HG02970 (cell line): ENCODE measurements around the gene UBTD1.
"Not testable (repeated sequence)": the region's sequence is repeated elsewhere in the genome, so short reads cannot be mapped to it uniquely, and the experiment has no call there.

Source experiments
- ATAC-seq: cut with Tn5 transposase; IDR thresholded peaks from one replicate; pipeline ENCODE4 v1.9.1; 2021; ENCODE audit warnings: mild to moderate bottlenecking, moderate library complexity, moderate number of reproducible peaks; ENCODE audit not compliant: unreplicated experiment, low FRiP score

The UBTD1 gene

GRCh38 chr10:97554336-97554735 is 55.6 kb downstream of the UBTD1 start:
- not testable (repeated sequence) for ATAC-seq

DNA sequence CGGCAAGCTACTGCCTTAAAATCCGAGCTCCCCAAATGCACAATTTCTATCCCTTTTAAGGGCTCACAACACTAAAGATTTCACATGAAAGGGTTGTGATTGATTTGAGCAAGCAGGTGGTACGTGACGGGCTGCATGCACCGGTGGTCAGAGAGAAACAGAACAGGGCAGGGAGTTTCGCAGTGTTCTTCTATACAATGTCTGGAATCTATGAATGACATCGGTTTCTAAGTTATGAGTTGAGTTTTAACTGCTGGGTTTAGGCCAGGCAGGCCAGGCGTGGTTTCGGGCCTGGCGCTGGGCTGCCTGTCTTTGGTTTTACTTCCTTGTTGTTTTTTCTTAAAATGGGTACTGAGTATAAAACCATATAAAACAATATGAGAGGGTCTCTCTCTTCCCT is 56.8 kb downstream of the UBTD1 start:
- ATAC-seq: not testable (repeated sequence)

DNA sequence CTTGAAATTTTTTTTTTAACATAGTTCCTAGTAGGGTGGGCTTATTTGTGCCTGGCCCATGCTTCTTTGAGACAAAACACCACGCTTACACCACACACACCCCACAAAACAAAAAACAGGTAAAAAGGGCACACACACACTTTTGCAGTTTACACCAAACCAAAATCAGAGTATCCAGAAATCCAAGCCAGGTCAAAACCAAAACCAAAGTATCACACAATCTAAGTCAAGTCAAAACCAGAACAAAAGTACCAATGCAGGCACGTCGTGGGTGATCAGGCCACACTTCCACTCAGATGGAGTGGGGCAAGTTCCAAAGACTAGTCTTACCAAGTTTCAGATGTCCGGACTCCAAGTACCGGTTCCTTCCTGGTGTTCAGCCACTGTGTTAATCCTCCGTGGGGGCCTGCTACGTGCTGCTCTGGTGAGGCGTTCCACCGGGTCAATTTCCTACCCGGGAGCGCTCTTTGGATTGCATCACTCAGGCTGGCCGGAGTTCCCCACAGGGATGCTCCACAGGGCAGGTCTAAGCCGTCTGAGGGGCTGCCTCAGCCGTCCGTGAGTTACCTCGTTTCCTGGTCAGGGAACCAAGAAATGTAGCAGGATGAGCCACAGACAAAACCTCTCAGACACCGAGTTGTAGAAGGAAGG is 62.1 kb downstream of the UBTD1 start:
- ATAC-seq: not testable (repeated sequence)

DNA sequence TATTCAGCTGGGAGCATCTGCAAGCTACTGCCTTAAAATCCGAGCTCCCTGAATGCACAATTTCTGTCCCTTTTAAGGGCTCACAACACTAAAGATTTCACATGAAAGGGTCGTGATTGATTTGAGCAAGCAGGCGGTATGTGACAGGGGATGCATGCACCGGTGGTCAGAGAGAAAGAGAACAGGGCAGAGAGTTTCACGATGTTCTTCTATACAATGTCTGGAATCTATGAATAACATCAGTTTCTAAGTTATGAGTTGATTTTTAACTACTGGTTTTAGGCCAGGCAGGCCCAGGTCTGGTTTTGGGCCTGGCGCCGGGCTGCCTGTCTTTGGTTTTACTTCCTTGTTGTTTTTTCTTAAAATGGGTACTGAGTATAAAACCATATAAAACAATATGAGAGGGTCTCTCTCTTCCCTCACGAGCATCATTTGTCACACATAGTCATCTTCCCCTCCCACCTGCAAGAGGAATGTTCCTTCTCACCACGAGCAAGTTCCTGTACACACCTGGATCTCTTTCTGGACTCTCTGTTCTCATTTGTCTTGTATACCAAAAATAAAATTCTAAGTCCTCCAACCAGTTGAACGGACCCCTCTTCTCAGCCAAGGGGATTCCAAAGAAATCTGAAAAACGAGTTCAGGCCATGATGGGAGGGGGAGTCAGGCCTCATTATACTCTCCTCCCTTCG is 62.8 kb downstream of the UBTD1 start:
- not testable (repeated sequence) for ATAC-seq

DNA sequence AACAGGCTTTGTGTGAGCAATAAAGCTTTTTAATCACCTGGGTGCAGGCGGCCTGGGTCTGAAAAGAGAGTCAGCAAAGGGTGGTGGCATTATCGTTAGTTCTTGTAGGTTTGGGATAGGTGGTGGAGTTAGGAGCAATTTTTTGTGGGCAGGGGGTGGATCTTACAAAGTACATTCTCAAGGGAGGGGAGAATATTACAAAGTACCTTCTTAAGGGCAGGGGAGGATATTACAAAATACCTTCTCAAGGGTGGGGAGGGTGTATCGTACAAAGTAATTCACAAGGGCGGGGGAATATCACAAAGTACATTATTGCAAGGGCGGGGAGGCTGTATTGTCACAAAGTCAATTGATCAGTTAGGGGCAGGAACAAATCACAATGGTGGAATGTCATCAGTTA is 63.6 kb downstream of the UBTD1 start:
- not testable (repeated sequence) for ATAC-seq

GRCh38 chr10:97563337-97563736 is 64.6 kb downstream of the UBTD1 start:
- no peak for ATAC-seq

GRCh38 chr10:97564776-97565175 is 66.1 kb downstream of the UBTD1 start:
- no peak for ATAC-seq

DNA sequence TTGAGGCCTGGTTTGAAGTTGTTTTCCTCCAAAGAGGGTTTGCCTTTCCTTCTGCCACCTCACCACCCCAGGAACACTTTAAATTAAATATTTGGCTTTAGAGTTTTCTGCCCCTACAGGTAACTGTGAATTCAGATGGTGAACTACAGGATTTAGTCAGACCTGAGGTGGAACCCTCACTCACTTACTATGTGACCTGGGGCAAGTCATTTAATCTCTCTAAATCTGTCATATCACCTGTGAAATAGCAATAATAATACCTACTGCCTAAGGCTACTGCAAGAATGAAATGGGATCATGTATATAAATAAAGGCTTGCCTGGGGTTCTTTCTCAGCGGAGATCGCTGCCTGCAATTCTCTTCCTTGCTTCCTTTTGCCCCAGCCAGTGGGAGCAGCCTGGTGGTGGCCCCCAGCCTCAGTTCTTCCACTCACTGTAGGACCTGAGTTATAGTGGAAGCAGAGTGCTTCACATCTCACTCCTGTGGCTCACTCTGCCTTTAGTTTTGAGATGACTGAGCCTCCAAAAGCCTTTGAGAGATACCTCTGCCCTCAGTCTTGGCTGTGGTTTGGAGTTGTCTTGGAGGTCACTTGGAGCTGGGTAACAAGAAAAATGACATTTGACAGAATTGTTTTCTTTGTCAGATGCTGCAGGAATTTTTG is 67.7 kb downstream of the UBTD1 start:
- ATAC-seq: no peak

DNA sequence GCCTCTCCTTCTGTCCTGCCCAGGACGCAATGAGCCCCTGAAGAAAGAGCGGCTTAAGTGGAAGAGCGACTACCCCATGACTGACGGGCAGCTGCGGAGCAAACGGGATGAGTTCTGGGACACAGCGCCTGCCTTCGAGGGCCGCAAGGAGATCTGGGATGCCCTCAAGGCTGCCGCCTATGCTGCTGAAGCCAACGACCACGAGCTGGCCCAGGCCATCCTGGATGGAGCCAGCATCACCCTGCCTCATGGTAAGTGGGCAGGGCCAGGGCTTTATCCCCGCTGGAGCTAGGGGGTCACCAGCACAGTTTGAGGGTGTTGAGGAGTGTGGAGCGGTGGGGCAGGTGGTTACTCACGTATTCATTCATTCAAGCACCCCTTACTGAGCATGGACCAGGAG is 69.2 kb downstream of the UBTD1 start:
- no peak for ATAC-seq

DNA sequence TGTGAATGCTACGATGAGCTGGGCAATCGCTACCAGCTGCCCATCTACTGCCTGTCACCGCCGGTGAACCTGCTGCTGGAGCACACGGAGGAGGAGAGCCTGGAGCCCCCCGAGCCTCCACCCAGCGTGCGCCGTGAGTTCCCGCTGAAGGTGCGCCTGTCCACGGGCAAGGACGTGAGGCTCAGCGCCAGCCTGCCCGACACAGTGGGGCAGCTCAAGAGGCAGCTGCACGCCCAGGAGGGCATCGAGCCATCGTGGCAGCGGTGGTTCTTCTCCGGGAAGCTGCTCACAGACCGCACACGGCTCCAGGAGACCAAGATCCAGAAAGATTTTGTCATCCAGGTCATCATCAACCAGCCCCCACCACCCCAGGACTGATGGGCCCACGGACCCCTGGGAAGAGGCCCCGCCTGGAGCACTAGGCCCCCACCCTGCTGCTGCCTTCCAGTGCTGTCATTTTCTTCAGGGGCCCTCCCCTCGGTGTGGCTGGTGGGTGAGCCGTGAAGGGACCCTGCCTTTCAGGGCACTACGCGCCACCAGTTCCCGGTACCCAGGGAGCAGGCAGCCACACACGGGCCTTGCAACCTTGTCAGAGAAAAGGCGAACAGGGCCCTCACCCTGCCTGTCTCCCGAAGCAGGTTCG is 71.5 kb downstream of the UBTD1 start:
- ATAC-seq: no peak

DNA sequence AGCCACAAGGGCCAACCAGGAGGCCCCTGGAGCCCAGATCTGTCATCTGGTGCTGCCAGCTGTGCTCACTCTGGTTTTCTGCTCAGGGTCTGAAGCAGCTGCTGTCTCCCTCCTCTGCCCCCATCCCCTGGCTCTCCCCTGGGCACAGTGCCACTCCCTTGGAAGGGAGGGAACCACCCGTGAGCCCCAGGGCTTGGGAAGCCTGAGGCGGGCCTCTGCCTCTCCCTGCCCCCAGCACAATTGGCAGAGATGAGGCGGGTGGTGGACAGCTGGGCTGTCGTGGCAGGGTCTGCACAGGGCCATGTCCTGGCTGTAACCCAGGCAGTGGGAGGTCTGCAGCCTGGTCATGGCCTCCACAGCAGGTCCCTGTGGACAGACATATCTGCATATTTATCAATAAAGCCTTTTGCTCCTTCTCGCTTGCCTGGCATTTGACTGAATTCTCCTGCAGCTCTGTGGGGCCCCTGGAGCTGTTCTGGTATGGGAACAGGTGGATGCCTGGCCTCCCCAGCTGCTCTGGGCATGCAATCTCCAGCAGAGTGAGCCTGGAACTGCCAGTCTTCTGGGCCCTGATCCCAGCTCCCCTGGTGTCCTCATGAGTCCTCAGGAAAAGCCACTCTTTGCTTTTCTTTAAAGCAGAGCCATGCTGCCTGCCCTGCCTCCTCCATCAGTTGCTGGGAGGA is 72.2 kb downstream of the UBTD1 start:
- no peak for ATAC-seq

GRCh38 chr10:97571622-97572021 is 72.9 kb downstream of the UBTD1 start:
- no peak for ATAC-seq

DNA sequence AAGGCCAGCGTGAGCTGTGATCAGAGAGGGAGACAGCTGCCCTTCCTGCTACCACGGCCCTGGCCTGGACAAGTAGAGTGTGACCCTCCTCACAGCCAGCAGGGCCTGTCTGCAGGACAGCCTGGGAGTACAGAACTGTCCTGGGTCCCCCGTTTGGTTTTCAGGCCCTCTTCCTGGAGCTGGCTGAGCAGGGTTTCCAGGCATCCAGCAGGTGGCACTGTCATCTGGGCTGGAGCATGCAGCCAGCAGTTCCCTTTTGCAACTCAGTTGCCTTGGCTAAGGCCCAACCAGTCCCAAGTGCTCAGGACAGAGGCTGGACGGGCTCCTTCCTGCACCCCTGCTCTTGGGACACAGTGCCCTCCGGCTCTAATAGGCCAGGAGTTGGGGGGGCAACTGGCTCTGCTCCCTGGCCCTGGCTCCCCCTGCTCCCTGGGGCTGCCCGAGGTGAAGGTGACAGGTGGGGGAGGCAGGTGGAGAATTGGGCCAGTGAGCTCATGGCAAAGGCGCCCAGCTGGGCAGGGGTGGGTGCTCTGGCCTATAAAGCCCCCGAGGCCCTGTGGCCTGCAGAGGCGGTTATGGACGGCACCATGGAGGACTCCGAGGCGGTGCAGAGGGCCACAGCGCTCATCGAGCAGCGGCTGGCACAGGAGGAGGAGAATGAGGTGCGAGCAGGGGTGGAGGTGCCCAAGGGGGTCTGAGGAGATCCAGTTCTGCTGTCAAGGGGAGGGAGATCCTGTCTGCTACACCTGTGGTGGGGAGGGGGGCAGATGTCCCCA is 73.7 kb downstream of the UBTD1 start, which contains the start of gene ANKRD2:
TSS of gene ANKRD2 (plus strand) at position 566 of the 776 bp plus-strand sequence. CDS start at position 576, 10 bp downstream.
- ATAC-seq: no peak

- ATAC-seq: no peak
Measured at GRCh38 chr10:97573021-97573420, 74.3 kb downstream of the UBTD1 start.

DNA sequence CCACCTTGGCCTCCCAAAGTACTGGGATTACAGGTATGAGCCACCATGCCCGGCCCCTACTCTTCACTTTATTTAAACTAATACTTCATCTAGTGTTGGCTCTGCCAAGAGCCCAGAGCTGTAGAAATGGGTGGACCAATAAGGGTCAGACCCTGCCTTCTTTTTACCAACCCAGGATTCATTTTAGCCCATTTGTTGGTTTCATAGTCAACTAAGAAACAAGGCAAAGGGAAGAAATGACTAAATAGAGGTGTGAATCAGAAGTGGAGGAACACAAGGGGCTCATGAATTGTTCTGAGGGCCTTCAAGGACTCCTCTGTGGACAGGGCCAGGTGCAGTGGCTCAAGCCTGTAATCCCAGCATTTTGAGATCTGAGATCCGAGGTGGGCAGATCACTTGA is 74.9 kb downstream of the UBTD1 start:
- no peak for ATAC-seq

DNA sequence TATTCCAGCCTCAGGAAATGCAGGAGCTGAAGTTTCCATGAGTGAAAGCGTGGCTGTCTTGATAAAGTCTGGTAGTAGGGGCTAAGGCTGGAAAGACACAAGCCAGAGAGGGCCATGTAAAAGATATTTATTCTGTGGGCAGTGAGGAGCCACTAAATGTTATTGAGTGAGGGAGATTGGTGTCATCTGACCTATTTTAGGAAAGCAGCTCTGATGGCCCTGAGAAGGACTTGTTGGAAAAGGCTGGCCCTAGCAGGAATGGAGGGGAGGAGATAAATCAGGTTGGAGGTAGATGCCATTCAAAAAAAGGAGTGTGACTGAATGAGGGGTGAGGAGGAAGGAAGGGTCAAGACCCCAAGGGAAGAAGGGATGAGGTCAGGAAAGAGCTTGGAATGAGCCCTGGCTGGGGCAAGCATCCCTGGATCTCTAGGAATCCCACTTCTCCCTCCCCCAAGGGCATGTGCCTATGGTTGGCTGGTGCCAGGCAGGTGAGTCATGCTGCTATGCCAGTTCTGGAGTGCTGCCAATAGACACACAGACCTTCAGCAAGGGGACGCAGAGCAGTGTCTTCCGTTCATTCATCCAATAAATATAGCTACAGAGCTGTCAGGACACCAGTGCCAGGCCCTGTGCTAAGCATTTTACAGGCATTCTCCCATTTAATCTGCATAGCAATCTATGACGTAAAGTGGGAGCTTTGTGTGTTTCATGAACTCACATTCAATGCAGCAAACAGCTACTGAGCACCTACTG is 75.8 kb downstream of the UBTD1 start:
- no peak for ATAC-seq

DNA sequence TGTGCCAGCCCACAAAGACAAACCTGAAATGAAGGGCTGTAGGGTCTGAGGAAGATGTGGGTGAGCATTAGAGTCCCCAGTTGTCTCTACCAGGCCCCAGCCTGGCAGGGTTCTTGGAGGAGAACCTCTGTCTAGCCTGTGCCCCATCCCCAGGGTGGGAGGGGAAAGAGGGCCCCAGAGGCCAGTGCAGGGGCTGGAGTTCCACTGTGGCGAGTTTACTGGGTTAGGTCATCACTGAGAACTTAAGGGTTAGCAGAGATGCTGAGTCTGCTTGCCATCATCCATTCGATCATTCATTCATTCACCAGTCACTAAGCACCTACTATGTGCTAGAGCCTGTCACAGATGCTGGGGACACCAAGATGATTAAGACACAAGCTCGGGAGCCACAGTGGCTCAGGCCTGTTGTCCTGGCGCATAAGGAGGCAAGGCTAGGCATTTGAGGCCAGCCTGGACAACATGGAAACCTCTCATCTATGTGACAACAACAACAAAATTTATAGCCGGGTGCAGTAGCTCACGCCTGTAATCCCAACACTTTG is 76.5 kb downstream of the UBTD1 start:
- no peak for ATAC-seq

DNA sequence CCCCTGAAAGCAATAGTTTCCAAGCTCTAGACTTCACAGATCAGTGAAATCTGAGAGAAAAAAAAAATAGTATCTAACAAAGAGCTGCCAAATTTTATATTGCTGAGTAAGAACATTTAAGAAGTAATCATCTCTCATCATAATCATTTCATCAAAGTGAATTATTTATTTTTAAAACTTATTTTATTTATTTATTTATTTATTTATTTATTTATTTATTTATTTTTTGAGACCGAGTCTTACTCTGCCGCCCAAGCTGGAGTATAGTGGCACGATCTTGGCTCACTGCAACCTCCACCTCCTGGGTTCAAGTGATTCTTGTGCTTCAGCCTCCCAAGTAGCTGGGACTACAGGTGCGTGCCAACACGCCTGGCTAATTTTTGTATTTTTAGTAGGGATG is 77.8 kb downstream of the UBTD1 start:
- not testable (repeated sequence) for ATAC-seq

DNA sequence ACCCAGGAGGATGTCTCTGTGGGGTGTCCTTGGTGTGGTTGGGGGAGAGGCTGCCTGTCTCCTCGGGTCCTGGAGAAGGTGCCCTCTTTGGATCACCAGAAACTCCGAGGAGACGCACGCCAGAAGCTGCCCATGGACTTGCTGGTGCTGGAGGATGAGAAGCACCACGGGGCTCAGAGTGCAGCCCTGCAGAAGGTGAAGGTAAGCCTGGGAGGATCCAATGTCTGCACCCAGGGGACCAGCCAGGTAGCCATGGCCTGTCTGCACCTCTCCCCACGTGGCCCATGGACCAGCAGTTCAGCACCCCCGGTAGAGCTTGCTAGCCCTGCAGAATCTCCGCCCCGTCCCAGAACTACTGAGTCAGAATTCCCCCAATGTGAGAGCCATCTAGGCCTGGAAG is 79.0 kb downstream of the UBTD1 start:
- no peak for ATAC-seq
